MM.1S (cell line): ENCODE results near the gene RUNDC3A.

Experiments used
- DNase-seq: peaks from one replicate; pipeline ENCODE4 v3.0.0-alpha.2; 2015
- H2AFZ ChIP-seq: fragments of 300-600 bp; sonication (generic); 2 replicates; pipeline ENCODE4 v1.6.0; 2016; ENCODE audit warnings: antibody characterized with exemption, low read length
- H3F3A ChIP-seq: fragments of 300-600 bp; sonication (generic); 2 replicates; pipeline ENCODE4 v1.6.1; 2016; ENCODE audit warnings: mild to moderate bottlenecking, antibody characterized with exemption, low read length, moderate library complexity, mixed read lengths; ENCODE audit not compliant: insufficient read depth
- H3K27ac ChIP-seq: fragments of 300-600 bp; sonication (generic); 2 replicates; pipeline ENCODE4 v1.5.1; 2016; ENCODE audit warnings: mild to moderate bottlenecking, low read length
- H3K27me3 ChIP-seq: fragments of 300-600 bp; sonication (generic); replicated peaks from 2 replicates; pipeline ENCODE4 v1.6.0; 2016; ENCODE audit warnings: low read length; ENCODE audit not compliant: insufficient read depth
- H3K36me3 ChIP-seq: fragments of 300-600 bp; sonication (generic); replicated peaks from 2 replicates; pipeline ENCODE4 v1.6.1; 2016; ENCODE audit warnings: mild to moderate bottlenecking, low read length, mixed read lengths; ENCODE audit not compliant: insufficient read depth
- H3K4me1 ChIP-seq: fragments of 300-600 bp; sonication (generic); 2 replicates; pipeline ENCODE4 v1.6.1; 2016; ENCODE audit warnings: low read length, mixed read lengths
- H3K4me2 ChIP-seq: fragments of 300-600 bp; sonication (generic); 2 replicates; pipeline ENCODE4 v1.6.0; 2016; ENCODE audit warnings: low read depth, low read length
- H3K4me3 ChIP-seq: fragments of 300-600 bp; sonication (generic); 2 replicates; pipeline ENCODE4 v1.5.1; 2016; ENCODE audit warnings: low read length, mixed read lengths
- H3K79me2 ChIP-seq: fragments of 300-600 bp; sonication (generic); 2 replicates; pipeline ENCODE4 v1.6.1; 2016; ENCODE audit warnings: mixed run types, low read length, mixed read lengths
- H3K9ac ChIP-seq: fragments of 300-600 bp; sonication (generic); 2 replicates; pipeline ENCODE4 v1.6.1; 2016; ENCODE audit warnings: low read length, mixed read lengths
- H3K9me2 ChIP-seq: fragments of 300-600 bp; sonication (generic); replicated peaks from 2 replicates; pipeline ENCODE4 v1.6.1; 2016; ENCODE audit warnings: mild to moderate bottlenecking, low read length, mixed read lengths; ENCODE audit not compliant: insufficient read depth
- H3K9me3 ChIP-seq: fragments of 300-600 bp; sonication (generic); replicated peaks from 2 replicates; pipeline ENCODE4 v1.6.1; 2016; ENCODE audit warnings: mild to moderate bottlenecking, low read length, mixed read lengths; ENCODE audit not compliant: insufficient read depth
- H4K20me1 ChIP-seq: fragments of 300-600 bp; sonication (generic); 2 replicates; pipeline ENCODE4 v1.6.1; 2016; ENCODE audit warnings: mild to moderate bottlenecking, low read length, moderate library complexity, mixed read lengths; ENCODE audit not compliant: insufficient read depth
- EZH2 ChIP-seq: fragments of 300-600 bp; sonication (generic); optimal IDR thresholded peaks from 2 replicates; pipeline ENCODE3; 2017; ENCODE audit warnings: low read depth, mild to moderate bottlenecking, antibody characterized with exemption, low read length, mixed read lengths
- EZH2phosphoT487 ChIP-seq: fragments of 300-600 bp; sonication (generic); IDR thresholded peaks from 2 replicates; pipeline ENCODE4 v1.6.1; 2018; ENCODE audit warnings: antibody characterized with exemption, low read length
- TF ChIP-seq, protein P1 (sequence below): fragments of 300-600 bp; sonication (generic); IDR thresholded peaks from 2 replicates; pipeline ENCODE4 v1.5.1; 2016; ENCODE audit warnings: antibody characterized with exemption, low read length, mixed read lengths

Gene RUNDC3A

DNA sequence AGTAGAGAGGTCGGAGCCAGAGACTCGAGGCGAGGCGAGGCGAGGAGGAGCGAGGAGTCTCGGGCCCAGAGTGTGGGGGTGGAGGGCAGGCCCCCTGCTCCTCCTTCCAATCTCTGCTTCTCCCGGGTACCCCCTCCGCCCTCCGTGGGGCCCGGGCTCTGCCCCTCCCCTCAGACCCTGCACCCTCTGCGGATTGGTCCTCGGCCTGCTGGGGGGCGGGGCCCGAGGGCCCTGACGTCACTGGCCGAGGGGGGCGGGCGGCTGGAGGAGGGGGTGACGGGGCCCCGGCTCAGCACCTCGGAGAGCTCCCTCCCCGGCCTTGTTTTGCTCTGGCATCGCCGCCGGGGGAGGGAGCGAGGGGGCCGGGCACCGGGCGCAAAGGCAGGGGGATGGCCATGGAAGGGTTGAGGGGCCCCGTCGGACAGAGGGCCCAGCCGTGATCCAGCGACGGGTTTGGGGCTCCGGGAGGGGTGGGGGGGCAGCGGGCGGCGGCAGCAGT is at the start of gene RUNDC3A:
TSS of gene RUNDC3A (plus strand) at position 282 of the 499 bp plus-strand sequence. CDS start 232 bp downstream, outside the sequence.
- Histone ChIP-seq H3K9me3 (no peaks in the 10 kb centered on the region), H3K27ac (no peak within 1 kb of the TSS), H3F3A (no peaks in the 10 kb centered on the region), H3K9me2 (no peaks in the 10 kb centered on the region), H3K27me3 (peaks cover 45% of the 10 kb centered on the region), H2AFZ (no peak within 1 kb of the TSS), H3K79me2 (no peaks in the 10 kb centered on the region), H3K4me3 (peak within 1 kb of the TSS; percentile 60), H3K9ac (no peak within 1 kb of the TSS), H3K4me2 (peak within 1 kb of the TSS; percentile 82), H3K36me3 (no peaks in the 10 kb centered on the region), H4K20me1 (no peaks in the 10 kb centered on the region), H3K4me1 (no peaks in the 10 kb centered on the region)
- DNase-seq = peak; percentile 83
- TF ChIP-seq, protein P1, sequence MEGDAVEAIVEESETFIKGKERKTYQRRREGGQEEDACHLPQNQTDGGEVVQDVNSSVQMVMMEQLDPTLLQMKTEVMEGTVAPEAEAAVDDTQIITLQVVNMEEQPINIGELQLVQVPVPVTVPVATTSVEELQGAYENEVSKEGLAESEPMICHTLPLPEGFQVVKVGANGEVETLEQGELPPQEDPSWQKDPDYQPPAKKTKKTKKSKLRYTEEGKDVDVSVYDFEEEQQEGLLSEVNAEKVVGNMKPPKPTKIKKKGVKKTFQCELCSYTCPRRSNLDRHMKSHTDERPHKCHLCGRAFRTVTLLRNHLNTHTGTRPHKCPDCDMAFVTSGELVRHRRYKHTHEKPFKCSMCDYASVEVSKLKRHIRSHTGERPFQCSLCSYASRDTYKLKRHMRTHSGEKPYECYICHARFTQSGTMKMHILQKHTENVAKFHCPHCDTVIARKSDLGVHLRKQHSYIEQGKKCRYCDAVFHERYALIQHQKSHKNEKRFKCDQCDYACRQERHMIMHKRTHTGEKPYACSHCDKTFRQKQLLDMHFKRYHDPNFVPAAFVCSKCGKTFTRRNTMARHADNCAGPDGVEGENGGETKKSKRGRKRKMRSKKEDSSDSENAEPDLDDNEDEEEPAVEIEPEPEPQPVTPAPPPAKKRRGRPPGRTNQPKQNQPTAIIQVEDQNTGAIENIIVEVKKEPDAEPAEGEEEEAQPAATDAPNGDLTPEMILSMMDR = no peak
- no peak for TF ChIP-seq EZH2phosphoT487
- TF ChIP-seq EZH2 = no peak

DNA sequence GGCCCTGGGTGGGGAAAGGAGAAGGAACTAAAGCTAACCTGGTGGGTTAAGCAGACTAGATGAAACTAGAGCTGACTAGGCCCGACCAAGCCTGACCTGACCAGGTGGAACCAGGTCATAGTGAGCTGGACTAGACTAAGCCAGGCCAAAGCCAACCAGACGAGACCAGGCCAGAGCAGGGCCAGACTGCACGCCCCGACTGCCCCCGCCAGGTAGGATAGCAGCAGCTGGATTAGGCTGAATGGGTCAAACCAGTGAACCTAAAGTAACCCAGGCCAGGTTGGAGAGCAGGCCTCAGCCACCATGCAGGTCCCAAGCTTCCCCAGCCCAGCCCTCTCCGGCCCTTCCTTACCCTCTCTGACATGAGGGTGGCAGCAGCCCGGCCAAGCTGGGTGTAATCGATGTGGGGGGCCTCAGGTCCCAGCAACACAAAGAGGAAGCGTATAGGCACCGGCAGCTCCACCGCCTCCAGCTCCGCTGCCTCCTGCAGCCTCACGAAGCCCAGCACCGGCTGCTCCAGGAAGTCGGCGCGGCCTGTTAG is 49.5 kb upstream of the RUNDC3A start:
- no peaks in the 10 kb centered on the region for H3F3A ChIP-seq
- no peak overlapping the region for H3K27ac ChIP-seq
- no peaks in the 10 kb centered on the region for H3K36me3 ChIP-seq
- H3K4me1 ChIP-seq = no peaks in the 10 kb centered on the region
- H2AFZ ChIP-seq = no peak overlapping the region
- H3K79me2 ChIP-seq = no peaks in the 10 kb centered on the region
- no peaks in the 10 kb centered on the region for H3K9me2 ChIP-seq
- DNase-seq = no peak
- peaks cover 22% of the 10 kb centered on the region for H3K27me3 ChIP-seq
- H4K20me1 ChIP-seq = no peaks in the 10 kb centered on the region
- no peak overlapping the region for H3K4me3 ChIP-seq
- H3K9me3 ChIP-seq = no peaks in the 10 kb centered on the region
- no peak overlapping the region for H3K9ac ChIP-seq
- H3K4me2 ChIP-seq = no peak overlapping the region
- no peak for TF ChIP-seq EZH2
- TF ChIP-seq, protein P1 = no peak
- TF ChIP-seq EZH2phosphoT487 = no peak

GRCh38 chr17:44260296-44260695 is 48.1 kb upstream of the RUNDC3A start:
- Histone ChIP-seq H3K9me2 (no peaks in the 10 kb centered on the region), H3K27ac (no peak overlapping the region), H4K20me1 (no peaks in the 10 kb centered on the region), H3K4me2 (no peak overlapping the region), H2AFZ (no peak overlapping the region), H3K79me2 (no peaks in the 10 kb centered on the region), H3K4me1 (no peaks in the 10 kb centered on the region), H3K9me3 (no peaks in the 10 kb centered on the region), H3K4me3 (no peak overlapping the region), H3K9ac (no peak overlapping the region), H3K36me3 (no peaks in the 10 kb centered on the region), H3F3A (no peaks in the 10 kb centered on the region), H3K27me3 (peaks cover 8% of the 10 kb centered on the region)
- no peak for DNase-seq
- no peak for TF ChIP-seq EZH2phosphoT487
- TF ChIP-seq, protein P1 = no peak
